ENCODE data around the gene SPPL2C. TPM values are rescaled to one million over a fixed set of nuclear protein-coding genes. Genes with fewer than 3 reads are reported as not detected.

The SPPL2C gene
- total RNA-seq, 1 experiment from 2014 or later: not detected

DNA sequence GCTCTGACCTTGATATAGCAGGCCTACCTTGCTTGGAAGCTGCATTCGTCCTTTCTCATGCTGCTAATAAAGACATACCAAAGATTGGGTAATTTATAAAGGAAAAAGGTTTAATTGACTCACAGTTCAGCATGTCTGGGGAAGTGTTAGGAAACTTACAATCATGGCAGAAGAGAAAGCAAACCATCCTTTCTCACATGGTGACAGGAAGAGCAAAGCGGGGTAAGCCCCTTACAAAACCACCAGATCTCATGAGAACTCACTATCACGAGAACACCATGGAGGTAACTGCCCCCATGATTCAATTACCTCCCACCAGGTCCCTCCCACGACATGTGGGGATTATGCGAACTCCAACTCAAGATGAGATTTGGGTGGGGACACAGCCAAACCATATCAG is 43.7 kb downstream of the SPPL2C start:
- Histone ChIP-seq H3K27me3 (ENCODE audit: insufficient read depth, low read length) (no peaks in the 10 kb centered on the region; the same call in 1 of the 2 replicates), H3K23ac (ENCODE audit: insufficient read length, low read depth, low read length) (no peak overlapping the region), H2AFZ (ENCODE audit: low read length) (no peak overlapping the region), H3K14ac (ENCODE audit: insufficient read depth, low read length) (no peak overlapping the region), H2BK12ac (ENCODE audit: insufficient read length, low read depth, low read length) (no peak overlapping the region), H3K79me2 (ENCODE audit: insufficient read depth, low read length) (no peaks in the 10 kb centered on the region), H4K5ac (ENCODE audit: insufficient read length, low read depth, low read length) (no peak overlapping the region), H3K4me1 (ENCODE audit: insufficient read depth, low read length) (no peaks in the 10 kb centered on the region), H3K9ac (ENCODE audit: extremely low read depth, insufficient read length, low read length) (no peak overlapping the region), H2BK5ac (ENCODE audit: insufficient read length, low read length) (no peak overlapping the region), H2BK15ac (ENCODE audit: low read depth, low read length) (no peak overlapping the region), H3T11ph (ENCODE audit: low read length) (no peak overlapping the region), H3K79me1 (ENCODE audit: insufficient read depth, low read depth, low read length, poor library complexity, severe bottlenecking) (no peaks in the 10 kb centered on the region), H3K4me2 (ENCODE audit: insufficient read depth, insufficient read length, low read length) (no peak overlapping the region), H4K20me1 (ENCODE audit: control insufficient read depth, insufficient read depth, insufficient read length) (no peaks in the 10 kb centered on the region), H2AK5ac (ENCODE audit: insufficient read length, low read length) (no peak overlapping the region), H3K56ac (ENCODE audit: insufficient read length, low read depth, low read length) (no peak overlapping the region), H3K18ac (ENCODE audit: insufficient read length, low read depth, low read length) (no peak overlapping the region), H3K27ac (ENCODE audit: insufficient read length, low read depth, low read length) (no peak overlapping the region), H4K8ac (replicated peaks; ENCODE audit: insufficient read length, low read depth, low read length) (no peak overlapping the region), H2BK20ac (ENCODE audit: low read depth, low read length, poor library complexity, severe bottlenecking) (no peak overlapping the region), H2BK120ac (ENCODE audit: low read depth, low read length, poor library complexity, severe bottlenecking) (no peak overlapping the region), H3K4ac (ENCODE audit: low read depth, low read length) (no peak overlapping the region), H3K23me2 (ENCODE audit: insufficient read length, low read depth, low read length, poor library complexity, severe bottlenecking) (no peaks in the 10 kb centered on the region), H3K9me3 (ENCODE audit: control insufficient read depth, low read depth, low read length) (no peaks in the 10 kb centered on the region), H4K91ac (ENCODE audit: insufficient read length, low read depth, low read length) (no peak overlapping the region)
- no peak overlapping the region for H3K4me3 Mint-ChIP-seq
- no peak for DNase-seq
- no peaks in the 10 kb centered on the region for H3K36me3 Mint-ChIP-seq (ENCODE audit: insufficient read depth in 1 of 3, low read depth in 3 of 3)
- no peaks in the 10 kb centered on the region; a peak in 1 of 5 replicates for H3K9me3 Mint-ChIP-seq
- no CpG with 5 or more reads among the region's 5 CpGs for WGBS (ENCODE audit: extremely low coverage, insufficient read length, low lambda C conversion rate)
- no peaks in the 10 kb centered on the region for H3K4me1 Mint-ChIP-seq
- H3K27me3 Mint-ChIP-seq (ENCODE audit: low read depth): peaks cover 62% of the 10 kb centered on the region
- TF ChIP-seq CTCF (conservative IDR thresholded peaks at IDR 0.05): no peak
- H3K27ac Mint-ChIP-seq: no peak overlapping the region
